K562 (cell line): ENCODE data around the gene EAPP.

ENCODE experiments used
- ARID2 ChIP-seq: fragments of 450-650 bp; IDR thresholded peaks from 2 replicates; pipeline ENCODE4 v1.6.1; 2017; ENCODE audit warnings: antibody characterized with exemption, mild to moderate bottlenecking
- BRD4 ChIP-seq: fragments of 200-600 bp; sonication (generic); IDR thresholded peaks from 2 replicates; pipeline ENCODE4 v1.6.1; 2017; ENCODE audit warnings: inconsistent platforms
- CBFB ChIP-seq: sonication (generic); formaldehyde crosslinking; IDR thresholded peaks from 2 replicates; pipeline ENCODE4 v1.4.0; 2020; ENCODE audit warnings: mild to moderate bottlenecking, missing genetic modification reagents
- CTCF ChIP-seq, 3 experiments: IDR thresholded peaks in 2 of 3; conservative IDR thresholded peaks in 1 of 3; 2 replicates each; pipeline ENCODE4 v1.5.1; 2011 to 2012; ENCODE audit warnings: low read length in 3 of 3, mild to moderate bottlenecking in 3 of 3, control low read depth in 2 of 3, improper control_type of control experiment in 1 of 3, inconsistent platforms in 1 of 3, low read depth in 1 of 3, mixed read lengths in 1 of 3, moderate library complexity in 1 of 3; ENCODE audit not compliant: insufficient read depth in 2 of 3
- EHMT2 ChIP-seq: fragments of 450-650 bp; IDR thresholded peaks from 2 replicates; pipeline ENCODE4 v1.6.1; 2018; ENCODE audit warnings: antibody characterized with exemption
- ILF3 ChIP-seq: fragments of 450-650 bp; IDR thresholded peaks from 2 replicates; pipeline ENCODE4 v1.6.1; 2018; ENCODE audit warnings: antibody characterized with exemption, mild to moderate bottlenecking, moderate library complexity, borderline replicate concordance
- NFYB ChIP-seq: IDR thresholded peaks from 2 replicates; pipeline ENCODE4 v1.6.1; 2011; ENCODE audit warnings: mild to moderate bottlenecking, moderate library complexity; ENCODE audit not compliant: insufficient read length; ENCODE audit errors: extremely low read depth
- SIN3A ChIP-seq, 2 experiments: fragments of 150-350 bp in 1 of 2; IDR thresholded peaks; 2 replicates each; pipeline ENCODE4 v1.6.1; 2011 to 2016; ENCODE audit warnings: borderline replicate concordance in 2 of 2, low read depth in 2 of 2, low read length in 2 of 2, mild to moderate bottlenecking in 2 of 2, moderate library complexity in 2 of 2; ENCODE audit not compliant: control insufficient read depth in 1 of 2
- SP1 ChIP-seq: sonication (generic); formaldehyde crosslinking; IDR thresholded peaks from 2 replicates; pipeline ENCODE4 v1.8.1; 2022; ENCODE audit warnings: mild to moderate bottlenecking, missing genetic modification reagents
- ZZZ3 ChIP-seq: fragments of 450-650 bp; IDR thresholded peaks from 2 replicates; pipeline ENCODE4 v1.6.1; 2016; ENCODE audit warnings: antibody characterized with exemption, mild to moderate bottlenecking, moderate library complexity

GRCh38 chr14:34478261-34478660 is 61.2 kb downstream of the EAPP start:
- no peak for TF ChIP-seq ZZZ3
- TF ChIP-seq CTCF (IDR thresholded peaks at IDR 0.05 in 2 of 3, conservative IDR thresholded peaks at IDR 0.05 in 1 of 3; ENCODE audit: insufficient read depth in 2 of 3, low read depth in 1 of 3, low read length in 3 of 3), result no peak
- TF ChIP-seq EHMT2, result no peak
- TF ChIP-seq SIN3A (IDR thresholded peaks at IDR 0.05; ENCODE audit: borderline replicate concordance in 2 of 2, control insufficient read depth in 1 of 2, low read depth in 2 of 2, low read length in 2 of 2), result no peak
- TF ChIP-seq CBFB (CRISPR knock-in tag), result no peak
- TF ChIP-seq BRD4, result no peak
- TF ChIP-seq ILF3, result no peak
- no peak for TF ChIP-seq SP1 (CRISPR knock-in tag)
- TF ChIP-seq ARID2, result no peak
- no peak for TF ChIP-seq NFYB
